BLaER1 (cell line): ENCODE measurements around the gene DUSP19.
A peak's percentile ranks its signal among the peaks of the same experiment; 100 is the strongest.
"Not testable (repeated sequence)": the region's sequence is repeated elsewhere in the genome, so short reads cannot be mapped to it uniquely, and the experiment has no call there.

Experiments used
- H3K27ac ChIP-seq: shearing (Covaris generic); formaldehyde crosslinking; 2 replicates; pipeline ENCODE4 v1.8.1; 2022
- H3K27me3 ChIP-seq: shearing (Covaris generic); formaldehyde crosslinking; 2 replicates; pipeline ENCODE4 v1.8.1; 2022
- H3K36me3 ChIP-seq: shearing (Covaris generic); formaldehyde crosslinking; 2 replicates; pipeline ENCODE4 v1.8.1; 2022
- H3K4me1 ChIP-seq: shearing (Covaris generic); formaldehyde crosslinking; 2 replicates; pipeline ENCODE4 v1.8.1; 2022
- H3K4me2 ChIP-seq: shearing (Covaris generic); formaldehyde crosslinking; 2 replicates; pipeline ENCODE4 v1.8.1; 2022
- H3K4me3 ChIP-seq: shearing (Covaris generic); formaldehyde crosslinking; 2 replicates; pipeline ENCODE4 v1.8.1; 2022
- H3K9ac ChIP-seq: shearing (Covaris generic); formaldehyde crosslinking; 2 replicates; pipeline ENCODE4 v1.8.1; 2022
- H3K9me3 ChIP-seq: shearing (Covaris generic); formaldehyde crosslinking; 2 replicates; pipeline ENCODE4 v1.8.1; 2022
- H4K20me1 ChIP-seq: shearing (Covaris generic); formaldehyde crosslinking; 2 replicates; pipeline ENCODE4 v1.8.1; 2022
- Cebpa-rat ChIP-seq: shearing (Covaris generic); IDR thresholded peaks from 2 replicates; pipeline ENCODE4 v1.8.1; 2022

Gene DUSP19

DNA sequence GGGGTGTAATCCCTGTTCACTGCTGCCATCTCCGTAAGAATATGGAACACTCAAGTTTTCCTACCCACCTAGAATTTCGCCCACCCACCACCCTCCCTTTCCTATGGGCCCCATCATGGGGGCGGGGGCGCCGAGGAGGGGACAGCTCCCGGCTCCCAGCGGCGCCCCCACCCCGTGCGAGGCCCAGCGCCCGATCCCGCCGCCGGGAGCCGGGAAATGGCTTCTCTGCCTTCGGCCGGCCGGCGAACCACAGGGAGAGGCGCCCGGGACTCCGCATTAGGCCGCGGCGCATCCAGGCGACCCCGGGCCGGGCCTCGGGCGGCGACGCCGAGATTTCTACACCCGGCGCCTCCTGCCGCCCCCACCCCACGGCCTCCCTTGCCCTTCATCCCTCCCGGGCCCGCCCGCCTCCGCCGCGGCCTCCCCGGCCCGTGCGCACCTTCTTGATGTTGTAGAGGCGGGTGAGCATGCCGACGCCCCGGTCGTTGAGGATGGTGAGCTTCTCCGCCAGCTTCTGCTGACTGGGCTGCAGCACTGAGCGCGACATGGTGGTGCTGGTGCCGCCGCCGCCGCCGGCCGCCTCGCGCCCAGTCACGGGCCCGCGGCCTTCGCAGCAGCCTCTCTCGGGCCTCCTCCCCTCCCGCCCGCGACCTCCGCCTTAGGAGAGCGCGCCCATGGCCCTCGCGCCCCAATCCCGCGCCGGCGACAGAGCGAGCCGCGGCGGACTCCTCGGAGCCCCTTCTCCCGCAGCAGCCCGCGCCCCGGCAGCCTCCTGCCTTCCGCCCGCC is 40.8 kb upstream of the DUSP19 start:
- no peaks in the 10 kb centered on the region for H3K36me3 ChIP-seq
- peaks cover 17% of the 10 kb centered on the region for H3K9me3 ChIP-seq
- H3K27me3 ChIP-seq, result peaks cover 20% of the 10 kb centered on the region
- TF ChIP-seq Cebpa-rat, result no peak
- H3K4me1 ChIP-seq, result peaks cover 13% of the 10 kb centered on the region
- no peak overlapping the region for H3K4me2 ChIP-seq
- no peak overlapping the region for H3K9ac ChIP-seq
- H4K20me1 ChIP-seq, result no peaks in the 10 kb centered on the region
- no peak overlapping the region for H3K4me3 ChIP-seq
- no peak overlapping the region for H3K27ac ChIP-seq

DNA sequence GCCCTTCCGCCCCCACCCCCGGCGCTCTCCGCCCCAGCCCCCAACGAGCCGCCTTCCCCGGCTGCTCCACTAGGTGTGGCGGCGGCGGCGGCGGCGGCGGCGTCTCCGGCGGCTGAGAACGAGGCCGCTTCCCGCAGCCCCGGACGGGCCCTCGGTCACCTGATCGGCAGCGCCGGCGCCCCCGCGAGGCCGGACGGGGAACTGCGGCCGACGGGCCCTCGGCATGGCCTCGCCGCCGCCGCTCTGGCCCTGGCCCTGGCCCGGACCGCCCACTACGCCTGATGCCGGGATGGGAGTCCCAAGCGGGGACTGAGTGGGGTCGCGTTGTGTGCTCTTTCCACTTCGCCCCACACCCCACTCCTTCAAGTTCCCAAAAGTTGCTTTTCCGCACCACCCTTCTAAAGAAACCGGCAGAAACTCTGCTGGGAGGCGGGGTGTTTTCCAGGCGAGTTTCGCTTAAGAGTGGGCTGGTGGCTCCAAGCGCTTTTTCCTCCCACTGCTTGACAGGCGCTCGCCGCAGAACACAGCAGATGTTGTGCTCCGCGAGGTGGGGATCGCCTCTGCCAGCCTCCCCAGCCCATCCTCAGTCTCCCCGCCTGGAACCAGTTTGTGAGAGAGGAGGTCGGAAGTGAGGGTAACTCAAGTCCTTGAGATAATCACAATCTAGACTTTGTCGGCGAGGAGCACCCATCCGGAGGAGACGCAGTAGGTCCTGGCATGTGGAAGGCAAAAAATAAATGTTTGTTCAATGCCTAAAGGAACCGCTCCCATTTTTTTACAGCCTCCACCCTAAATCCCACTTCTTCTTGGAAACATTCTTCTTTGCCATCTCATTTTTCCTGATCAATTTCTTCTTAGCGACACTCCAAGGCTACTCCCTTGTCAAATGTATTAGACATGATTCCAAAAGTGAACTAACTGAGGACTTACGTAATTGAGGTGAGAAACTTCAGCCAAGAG is 39.9 kb upstream of the DUSP19 start, which contains the start of gene NCKAP1:
NCKAP1 (minus strand) TSS at position 117 of the 960 bp plus-strand sequence. CDS start 358 bp downstream, outside the sequence.
- H3K4me1 ChIP-seq, result peaks cover 13% of the 10 kb centered on the region
- H4K20me1 ChIP-seq, result no peaks in the 10 kb centered on the region
- H3K27me3 ChIP-seq, result peaks cover 20% of the 10 kb centered on the region
- TF ChIP-seq Cebpa-rat, result no peak
- peak within 1 kb of the TSS; percentile 33; the same call in 1 of the 2 replicates for H3K4me3 ChIP-seq
- no peak within 1 kb of the TSS for H3K9ac ChIP-seq
- peaks cover 17% of the 10 kb centered on the region for H3K9me3 ChIP-seq
- H3K36me3 ChIP-seq, result no peaks in the 10 kb centered on the region
- no peak within 1 kb of the TSS for H3K27ac ChIP-seq
- H3K4me2 ChIP-seq, result no peak within 1 kb of the TSS

DNA sequence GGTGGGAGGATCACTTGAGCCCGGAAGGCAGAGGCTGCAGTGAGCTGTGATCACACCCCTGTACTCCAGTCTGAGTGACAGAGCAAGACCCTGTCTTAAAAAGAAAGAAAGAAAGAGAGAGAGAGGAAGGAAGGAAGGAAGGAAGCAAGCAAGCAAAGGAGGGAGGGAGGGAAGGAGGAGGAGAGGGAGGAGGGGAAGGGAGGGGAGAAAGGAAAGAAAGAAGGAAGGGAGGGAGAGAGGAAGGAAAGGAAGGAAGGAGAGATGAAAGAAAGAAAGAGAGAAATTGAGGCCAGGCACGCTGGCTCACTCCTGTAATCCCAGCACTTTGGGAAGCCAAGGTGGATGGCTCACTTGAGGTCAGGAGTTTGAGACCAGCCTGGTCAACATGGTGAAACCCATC is 37.9 kb upstream of the DUSP19 start:
- no peak overlapping the region for H3K27ac ChIP-seq
- H3K27me3 ChIP-seq, result peaks cover 20% of the 10 kb centered on the region
- TF ChIP-seq Cebpa-rat, result no peak
- H4K20me1 ChIP-seq, result no peaks in the 10 kb centered on the region
- H3K4me2 ChIP-seq, result no peak overlapping the region
- no peak overlapping the region for H3K9ac ChIP-seq
- H3K9me3 ChIP-seq, result peaks cover 17% of the 10 kb centered on the region
- H3K4me3 ChIP-seq, result no peak overlapping the region
- peaks cover 13% of the 10 kb centered on the region for H3K4me1 ChIP-seq
- H3K36me3 ChIP-seq, result no peaks in the 10 kb centered on the region

DNA sequence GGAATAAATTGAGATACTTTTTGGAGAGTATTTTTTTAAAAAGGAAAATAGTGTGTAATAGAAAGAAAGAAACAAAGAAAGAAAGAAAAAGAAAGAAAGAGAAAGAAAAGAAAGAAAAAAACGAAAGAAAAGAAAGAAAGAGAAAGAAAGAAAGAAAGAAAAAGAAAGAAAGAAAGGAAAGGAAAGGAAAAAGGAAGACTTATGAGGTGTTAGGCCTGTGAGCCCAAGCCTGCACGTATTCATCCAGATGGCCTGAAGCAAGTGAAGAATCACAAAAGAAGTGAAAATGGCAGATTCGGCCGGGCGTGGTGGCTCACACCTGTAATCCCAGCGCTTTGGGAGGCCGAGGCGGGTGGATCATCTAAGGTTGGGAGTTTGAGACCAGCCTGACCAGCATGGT is 35.0 kb upstream of the DUSP19 start:
- H4K20me1 ChIP-seq, H3K36me3 ChIP-seq, H3K4me3 ChIP-seq, H3K4me2 ChIP-seq, H3K4me1 ChIP-seq, H3K27me3 ChIP-seq, H3K27ac ChIP-seq, H3K9ac ChIP-seq: not testable (repeated sequence)
- H3K9me3 ChIP-seq, result peaks cover 20% of the 10 kb centered on the region

DNA sequence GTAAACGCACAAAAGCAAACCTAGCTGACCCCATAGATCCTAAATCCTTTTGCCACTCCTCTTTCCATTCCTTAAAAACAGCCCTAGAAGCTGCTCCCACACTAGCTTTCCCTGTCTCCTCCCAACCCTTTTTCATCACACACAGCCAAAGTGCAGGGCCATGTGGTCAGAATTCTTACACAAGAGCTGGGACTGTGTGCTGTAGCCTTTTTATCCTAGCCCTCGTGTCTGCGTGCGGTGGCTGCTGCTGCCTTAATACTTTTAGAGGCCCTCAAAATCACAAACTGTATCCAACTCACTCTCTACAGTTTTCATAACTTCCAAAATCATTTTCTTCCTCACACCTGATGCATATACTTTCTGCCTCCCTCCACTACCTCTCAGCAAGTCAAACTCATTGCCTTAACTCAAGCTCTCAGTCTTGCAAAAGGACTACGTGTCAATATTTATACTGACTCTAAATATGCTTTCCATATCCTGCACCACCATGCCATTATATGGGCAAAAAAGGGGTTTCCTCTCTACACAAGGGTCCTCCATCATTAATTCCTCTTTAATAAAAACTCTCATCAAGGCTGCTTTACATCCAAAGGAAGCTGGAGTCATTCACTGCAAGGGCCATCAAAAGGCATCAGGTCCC is 30.9 kb upstream of the DUSP19 start:
- not testable (repeated sequence) for H4K20me1 ChIP-seq, H3K27ac ChIP-seq, H3K9ac ChIP-seq, H3K36me3 ChIP-seq, H3K27me3 ChIP-seq, H3K4me2 ChIP-seq, H3K4me3 ChIP-seq, H3K4me1 ChIP-seq
- H3K9me3 ChIP-seq, result peaks cover 15% of the 10 kb centered on the region

DNA sequence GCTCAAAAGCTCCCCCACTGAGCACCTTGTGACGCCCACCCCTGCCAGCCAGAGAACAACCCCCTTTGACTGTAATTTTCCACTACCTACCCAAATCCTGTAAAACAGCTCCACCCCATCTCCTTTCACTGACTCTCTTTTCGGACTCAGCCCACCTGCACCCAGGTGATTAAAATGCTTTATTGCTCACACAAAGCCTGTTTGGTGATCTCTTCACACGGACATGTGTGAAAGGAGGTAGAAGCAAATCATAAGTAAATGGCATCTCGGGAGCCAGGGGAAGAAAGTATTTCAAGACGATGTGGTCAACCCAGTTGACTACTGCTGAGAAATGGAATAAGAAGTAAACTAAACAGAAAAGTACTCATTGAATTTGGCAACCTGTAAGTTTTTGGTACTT is 29.1 kb upstream of the DUSP19 start:
- H3K4me3 ChIP-seq, result no peak overlapping the region
- H3K27me3 ChIP-seq, result no peaks in the 10 kb centered on the region
- peaks cover 15% of the 10 kb centered on the region for H3K9me3 ChIP-seq
- no peak overlapping the region for H3K9ac ChIP-seq
- TF ChIP-seq Cebpa-rat, result no peak
- no peak overlapping the region for H3K4me2 ChIP-seq
- no peaks in the 10 kb centered on the region for H3K4me1 ChIP-seq
- H4K20me1 ChIP-seq, result no peaks in the 10 kb centered on the region
- H3K36me3 ChIP-seq, result no peaks in the 10 kb centered on the region
- H3K27ac ChIP-seq, result no peak overlapping the region

DNA sequence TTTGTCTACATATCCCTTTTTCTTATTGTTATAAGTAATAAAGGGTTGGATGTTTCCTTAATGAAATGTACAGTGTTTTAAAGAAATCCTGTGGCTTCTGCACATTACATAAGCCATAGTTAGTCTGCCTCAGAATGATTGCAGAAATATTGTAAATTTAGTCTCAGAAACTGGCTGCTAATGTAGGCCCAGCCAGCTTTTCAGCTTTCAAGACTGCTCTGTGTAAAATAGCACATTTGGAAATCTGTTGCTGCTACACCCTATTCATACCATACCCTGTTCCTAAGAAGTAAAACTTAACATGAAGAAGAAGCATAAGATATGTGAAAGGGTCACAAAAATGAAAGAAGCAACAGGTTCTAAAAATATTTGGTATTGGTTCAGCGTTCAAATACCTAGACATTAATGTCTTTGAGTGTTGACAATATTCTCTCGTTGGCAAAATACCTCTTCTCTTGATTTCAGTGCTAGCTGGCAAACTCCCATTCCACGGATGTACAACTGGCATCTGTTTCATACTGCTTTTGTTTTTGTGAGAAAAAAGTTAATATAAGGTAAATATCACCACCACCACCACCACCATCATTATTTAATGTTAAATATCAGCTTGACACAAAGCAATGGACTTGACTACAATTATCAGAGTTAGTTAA is 21.1 kb upstream of the DUSP19 start:
- H3K27me3 ChIP-seq, result no peaks in the 10 kb centered on the region
- no peaks in the 10 kb centered on the region for H4K20me1 ChIP-seq
- H3K9ac ChIP-seq, result no peak overlapping the region
- H3K36me3 ChIP-seq, result no peaks in the 10 kb centered on the region
- no peaks in the 10 kb centered on the region; the same call in 1 of the 2 replicates for H3K4me1 ChIP-seq
- H3K4me2 ChIP-seq, result no peak overlapping the region
- no peak overlapping the region for H3K27ac ChIP-seq
- H3K4me3 ChIP-seq, result no peak overlapping the region
- TF ChIP-seq Cebpa-rat, result no peak
- no peaks in the 10 kb centered on the region for H3K9me3 ChIP-seq

DNA sequence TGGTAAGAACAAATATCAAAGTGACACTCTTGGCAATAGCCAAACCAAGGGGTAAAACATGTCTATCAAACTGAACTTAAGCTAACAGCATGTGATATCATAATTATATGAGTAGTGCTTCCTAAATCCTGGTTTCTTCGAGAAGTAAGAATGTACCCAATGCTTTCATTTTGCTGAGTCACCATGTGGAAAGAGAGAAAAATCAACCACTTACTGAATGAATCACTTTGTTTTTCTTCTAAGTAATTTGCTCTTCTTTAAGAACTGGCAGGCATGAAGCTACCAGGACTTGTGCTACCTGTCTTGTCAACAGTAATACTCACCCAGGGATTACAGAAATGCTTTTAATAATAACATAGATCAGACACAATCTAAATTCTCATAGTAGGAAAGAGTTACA is 19.0 kb upstream of the DUSP19 start:
- no peak overlapping the region for H3K4me2 ChIP-seq
- H3K27me3 ChIP-seq, result no peaks in the 10 kb centered on the region
- no peaks in the 10 kb centered on the region for H4K20me1 ChIP-seq
- no peak for TF ChIP-seq Cebpa-rat
- H3K27ac ChIP-seq, result no peak overlapping the region
- H3K9me3 ChIP-seq, result no peaks in the 10 kb centered on the region
- H3K9ac ChIP-seq, result no peak overlapping the region
- no peak overlapping the region for H3K4me3 ChIP-seq
- H3K4me1 ChIP-seq, result peaks cover 9% of the 10 kb centered on the region
- no peaks in the 10 kb centered on the region for H3K36me3 ChIP-seq

DNA sequence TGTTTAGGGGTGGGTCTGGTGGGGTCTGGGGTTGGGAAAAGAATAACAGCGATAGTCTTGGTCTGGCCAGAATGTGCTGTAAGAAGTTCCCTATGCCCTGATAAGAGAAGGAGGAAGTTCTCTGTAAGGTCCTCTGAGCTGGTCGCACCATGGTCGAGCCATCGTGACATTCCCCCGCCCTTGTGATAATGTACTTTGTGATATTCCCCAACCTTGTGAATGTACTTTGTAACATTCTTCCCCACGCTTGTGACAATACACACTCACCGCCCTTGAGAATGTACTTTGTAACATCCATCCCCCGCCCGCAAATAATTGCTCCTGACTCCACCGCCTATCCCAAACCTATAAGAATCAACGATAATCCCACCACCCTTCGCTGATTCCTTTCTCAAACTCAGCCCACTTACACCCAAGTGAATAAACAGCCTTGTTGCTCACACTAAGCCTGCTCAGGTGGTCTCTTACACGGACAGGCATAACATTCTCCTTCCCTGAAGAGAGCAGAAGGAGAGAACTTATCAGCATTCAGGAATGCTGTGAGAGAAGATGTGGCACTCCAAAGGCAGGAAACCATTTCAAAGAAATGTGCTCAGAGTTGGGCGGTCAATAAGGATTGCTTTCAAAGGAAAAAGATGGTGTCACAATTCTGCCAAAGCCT is 17.8 kb upstream of the DUSP19 start:
- Histone ChIP-seq H4K20me1 (no peaks in the 10 kb centered on the region), H3K4me3 (no peak overlapping the region), H3K27ac (no peak overlapping the region), H3K9me3 (no peaks in the 10 kb centered on the region), H3K27me3 (no peaks in the 10 kb centered on the region), H3K36me3 (no peaks in the 10 kb centered on the region), H3K4me2 (no peak overlapping the region), H3K4me1 (peaks cover 9% of the 10 kb centered on the region), H3K9ac (no peak overlapping the region)
- TF ChIP-seq Cebpa-rat, result no peak
